CD4-positive, alpha-beta memory T cell (primary cell): Measurements from ENCODE around the gene BCL2L2. TPM values are rescaled to one million over a fixed set of nuclear protein-coding genes. Genes with fewer than 3 reads are reported as not detected.
"Not testable (repeated sequence)": the region's sequence is repeated elsewhere in the genome, so short reads cannot be mapped to it uniquely, and the experiment has no call there.

Source experiments
- CTCF ChIA-PET: fragments of 350-600 bp; sonication (Branson Sonifier 250); formaldehyde crosslinking; loops from one replicate; lab custom pipeline; 2021; ENCODE audit warnings: inconsistent platforms; ENCODE audit not compliant: partially characterized antibody; lab: Charles Lee
- POLR2A ChIA-PET: fragments of 350-600 bp; sonication (Branson Sonifier 250); formaldehyde crosslinking; loops from one replicate; lab custom pipeline; 2021; ENCODE audit not compliant: partially characterized antibody; lab: Charles Lee
- DNase-seq, 5 donors: peaks; one replicate each; pipeline versions ENCODE4 v3.0.0 to v3.0.0-alpha.2; 2020 to 2022; ENCODE audit warnings: mixed read lengths in 1 of 5
- H3K27ac ChIP-seq: one replicate; pipeline ENCODE4 v1.7.0; 2013; ENCODE audit warnings: low read depth, low read length
- H3K27me3 ChIP-seq: 2 replicates; pipeline ENCODE4 v1.7.0; 2013; ENCODE audit warnings: mild to moderate bottlenecking, low read length, moderate library complexity; ENCODE audit not compliant: insufficient read depth
- H3K36me3 ChIP-seq: 2 replicates; pipeline ENCODE4 v1.7.0; 2013; ENCODE audit warnings: mild to moderate bottlenecking, low read length, moderate library complexity; ENCODE audit not compliant: insufficient read depth
- H3K4me1 ChIP-seq: 2 replicates; pipeline ENCODE4 v1.7.0; 2013; ENCODE audit warnings: mild to moderate bottlenecking, low read length, moderate library complexity; ENCODE audit not compliant: insufficient read depth
- H3K4me3 ChIP-seq, 2 donors: one replicate each; pipeline ENCODE4 v1.7.0; 2013; ENCODE audit warnings: low read length in 2 of 2, mild to moderate bottlenecking in 1 of 2
- H3K9me3 ChIP-seq, 2 donors: one replicate each; pipeline ENCODE4 v1.7.0; 2013; ENCODE audit warnings: low read length in 2 of 2, control low read depth in 1 of 2; ENCODE audit not compliant: control insufficient read depth in 1 of 2
- H3K27ac Mint-ChIP-seq, 7 donors: one replicate each; pipeline ENCODE4 v1.8.0; 2020 to 2021; ENCODE audit warnings: mixed read lengths in 7 of 7, mild to moderate bottlenecking in 6 of 7, inconsistent platforms in 3 of 7, moderate library complexity in 3 of 7
- H3K27me3 Mint-ChIP-seq, 2 donors: one replicate each; pipeline ENCODE4 v1.8.0; 2020 to 2021; ENCODE audit warnings: mixed read lengths in 2 of 2
- H3K36me3 Mint-ChIP-seq, 2 donors: one replicate each; pipeline ENCODE4 v1.8.0; 2020 to 2021; ENCODE audit warnings: mixed read lengths in 2 of 2, inconsistent platforms in 1 of 2, mild to moderate bottlenecking in 1 of 2
- H3K4me1 Mint-ChIP-seq, 4 donors: one replicate each; pipeline ENCODE4 v1.8.0; 2020 to 2021; ENCODE audit warnings: mixed read lengths in 4 of 4, mild to moderate bottlenecking in 1 of 4
- H3K4me3 Mint-ChIP-seq, 8 donors: one replicate each; pipeline ENCODE4 v1.8.0; 2020 to 2021; ENCODE audit warnings: mixed read lengths in 8 of 8, mild to moderate bottlenecking in 7 of 8, moderate library complexity in 6 of 8, inconsistent platforms in 3 of 8
- H3K9me3 Mint-ChIP-seq, 8 donors: one replicate each; pipeline ENCODE4 v1.8.0; 2020 to 2021; ENCODE audit warnings: mixed read lengths in 8 of 8, mild to moderate bottlenecking in 5 of 8, inconsistent platforms in 3 of 8, moderate library complexity in 1 of 8
- intact Hi-C: fragments of 100-400 bp; cut with micrococcal nuclease; formaldehyde crosslinking; loops from one replicate; pipeline ENCODE4 v1.15.1; 2023
- polyA plus RNA-seq, 2 donors: library from polyadenylated mRNA; unstranded; fragments of 300-500 nt; fragmentation: Illumina TruSeq; gene quantifications; one replicate each; pipeline ENCODE4 v1.2.3, GENCODE V29; 2021
- total RNA-seq, 2 experiments: library from RNA; stranded (reverse); gene quantifications; one replicate each; pipeline ENCODE4 v1.2.3, GENCODE V29; 2021

Gene BCL2L2
- 1 to 10 TPM; 2.0 to 3.6 TPM for total RNA-seq
- not detected for polyA plus RNA-seq

GRCh38 chr14:23306412-23307145 is at the start of gene BCL2L2:
BCL2L2 (plus strand) TSS chr14:23306833; CDS start chr14:23307768, 935 bp downstream.
- Histone ChIP-seq H3K27ac (no peak within 1 kb of the TSS), H3K4me1 (no peaks in the 10 kb centered on the region), H3K4me3 (no peak within 1 kb of the TSS), H3K27me3 (no peaks in the 10 kb centered on the region), H3K36me3 (no peaks in the 10 kb centered on the region), H3K9me3 (no peaks in the 10 kb centered on the region)
- Mint-ChIP-seq H3K27ac (peak within 1 kb of the TSS in 1 of 7 donors; percentile 54), H3K36me3 (peaks cover 0 to 4% of the 10 kb centered on the region in 2 donors), H3K4me1 (peaks cover 4 to 10% (median 6%) of the 10 kb centered on the region in 4 donors), H3K4me3 (no peak within 1 kb of the TSS), H3K9me3 (peaks cover 0 to 2% (median 0%) of the 10 kb centered on the region in 8 donors), H3K27me3 (peaks cover 17 to 33% of the 10 kb centered on the region in 2 donors)
- intact Hi-C loops, result no loop called here
- ChIA-PET CTCF (interaction anchor here (1.8 to 7.3 kb wide), 2 partner anchors 10 to 14 kb away, joined by 8 to 93 read pairs; partner anchors contain the start of gene PABPN1), POLR2A (interaction anchor here (0.9 to 9.6 kb wide), 3 partner anchors 14 to 212 kb away, joined by 3 to 373 read pairs (median 3); partner anchors contain the start of genes ACIN1, C14orf119 and PABPN1)
- no peak for DNase-seq

DNA sequence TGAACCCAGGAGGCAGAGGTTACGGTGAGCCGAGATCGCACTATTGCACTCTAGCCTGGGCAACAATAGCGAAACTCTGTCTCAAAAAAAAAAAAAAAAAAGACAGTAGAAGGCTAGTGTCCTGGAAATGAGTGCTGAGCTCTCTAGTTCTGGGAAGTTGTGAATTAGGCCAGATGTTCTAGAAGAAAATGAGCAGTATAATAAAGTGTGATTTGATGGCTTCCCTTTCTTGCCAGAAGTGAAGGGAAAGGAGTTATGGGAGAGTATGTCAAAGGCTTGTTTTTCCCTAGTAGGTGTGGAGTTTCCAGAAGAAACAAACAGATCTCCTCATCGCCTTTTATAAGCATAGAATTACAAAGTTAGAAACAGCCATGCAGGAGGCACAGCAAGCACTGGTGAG is 48.4 kb upstream of the BCL2L2 start:
- POLR2A ChIA-PET, result interaction anchor here (0.6 kb wide), 1 partner anchor 83 kb away, joined by 3 read pairs; no protein-coding TSS in a partner anchor
- Mint-ChIP-seq H3K27ac (peak overlapping the region in 1 of 7 donors; percentile 2), H3K27me3 (peaks cover 26 to 38% of the 10 kb centered on the region in 2 donors), H3K4me3 (no peak overlapping the region), H3K36me3 (no peaks in the 10 kb centered on the region), H3K4me1 (no peaks in the 10 kb centered on the region), H3K9me3 (no peaks in the 10 kb centered on the region)
- Histone ChIP-seq H3K4me3 (no peak overlapping the region), H3K27ac (no peak overlapping the region), H3K9me3 (no peaks in the 10 kb centered on the region), H3K27me3 (no peaks in the 10 kb centered on the region), H3K36me3 (no peaks in the 10 kb centered on the region), H3K4me1 (no peaks in the 10 kb centered on the region)
- CTCF ChIA-PET, result interaction anchor here (1.3 to 3.5 kb wide), 2 partner anchors 14 to 122 kb away, joined by 5 to 13 read pairs; no protein-coding TSS in a partner anchor
- DNase-seq, result no peak
- intact Hi-C loops, result no loop called here

- no peak overlapping the region for H3K4me3 Mint-ChIP-seq
- no peak overlapping the region for H3K27ac Mint-ChIP-seq
- intact Hi-C loops, result no loop called here
- Histone ChIP-seq H3K36me3 (no peaks in the 10 kb centered on the region), H3K4me1 (no peaks in the 10 kb centered on the region), H3K4me3 (no peak overlapping the region), H3K27me3 (no peaks in the 10 kb centered on the region), H3K27ac (no peak overlapping the region), H3K9me3 (no peaks in the 10 kb centered on the region)
- no peaks in the 10 kb centered on the region for H3K36me3 Mint-ChIP-seq
- H3K9me3 Mint-ChIP-seq, result no peaks in the 10 kb centered on the region
- ChIA-PET POLR2A (no interaction called here), CTCF (interaction anchor here (1.5 to 3.5 kb wide), 2 partner anchors 120 to 123 kb away, joined by 4 to 13 read pairs; no protein-coding TSS in a partner anchor)
- H3K4me1 Mint-ChIP-seq, result no peaks in the 10 kb centered on the region
- DNase-seq, result no peak
- H3K27me3 Mint-ChIP-seq, result peaks cover 26 to 40% of the 10 kb centered on the region in 2 donors
Observed at GRCh38 chr14:23259426-23259825, 47.2 kb upstream of the BCL2L2 start.

GRCh38 chr14:23260849-23261248 is 45.8 kb upstream of the BCL2L2 start:
- H3K4me1 Mint-ChIP-seq, H3K27me3 ChIP-seq, DNase-seq, H3K4me3 ChIP-seq, H3K9me3 Mint-ChIP-seq, POLR2A ChIA-PET, H3K27ac ChIP-seq, H3K36me3 ChIP-seq, H3K27ac Mint-ChIP-seq, H3K4me1 ChIP-seq, intact Hi-C loops, H3K9me3 ChIP-seq, H3K36me3 Mint-ChIP-seq, H3K4me3 Mint-ChIP-seq: not testable (repeated sequence)
- peaks cover 27 to 43% of the 10 kb centered on the region in 2 donors for H3K27me3 Mint-ChIP-seq
- CTCF ChIA-PET, result interaction anchor here (1.5 to 3.5 kb wide), 2 partner anchors 119 to 122 kb away, joined by 4 to 13 read pairs; no protein-coding TSS in a partner anchor

DNA sequence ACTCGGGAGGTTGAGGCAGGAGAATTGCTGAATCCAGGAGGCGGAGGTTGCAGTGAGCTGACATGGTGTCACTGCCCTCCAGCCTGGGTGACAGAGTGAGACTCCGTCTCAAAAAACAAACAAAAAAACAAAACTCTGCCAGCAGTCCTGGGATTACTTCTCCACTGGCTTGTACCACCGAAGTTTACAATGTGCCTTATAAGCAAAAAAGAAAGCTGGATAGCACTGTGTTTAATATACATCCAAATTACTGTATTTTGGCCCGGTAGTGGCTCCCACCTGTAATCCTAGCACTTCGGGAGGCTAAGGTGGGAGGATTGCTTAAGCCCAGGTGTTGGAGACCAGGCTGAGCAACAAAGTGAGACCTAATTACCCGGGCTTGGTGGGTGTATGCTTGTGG is 37.4 kb upstream of the BCL2L2 start:
- DNase-seq, result no peak
- intact Hi-C loops, result no loop called here
- Mint-ChIP-seq H3K4me1 (no peaks in the 10 kb centered on the region), H3K27ac (no peak overlapping the region), H3K27me3 (peaks cover 1 to 7% of the 10 kb centered on the region in 2 donors), H3K36me3 (no peaks in the 10 kb centered on the region), H3K9me3 (no peaks in the 10 kb centered on the region), H3K4me3 (no peak overlapping the region)
- Histone ChIP-seq H3K4me3 (no peak overlapping the region), H3K4me1 (no peaks in the 10 kb centered on the region), H3K36me3 (no peaks in the 10 kb centered on the region), H3K27me3 (no peaks in the 10 kb centered on the region), H3K9me3 (no peaks in the 10 kb centered on the region), H3K27ac (no peak overlapping the region)
- CTCF ChIA-PET, result interaction anchor here (0.8 to 1.7 kb wide), 3 partner anchors 23 to 111 kb away, joined by 3 to 7 read pairs (median 3); no protein-coding TSS in a partner anchor
- POLR2A ChIA-PET, result interaction anchor here (1.1 to 1.2 kb wide), 2 partner anchors 8 to 20 kb away, joined by 3 read pairs; no protein-coding TSS in a partner anchor

GRCh38 chr14:23275412-23275811 is 31.2 kb upstream of the BCL2L2 start:
- CTCF ChIA-PET, result interaction anchor here (0.6 to 1.0 kb wide), 2 partner anchors 103 to 192 kb away, joined by 3 read pairs; no protein-coding TSS in a partner anchor

DNA sequence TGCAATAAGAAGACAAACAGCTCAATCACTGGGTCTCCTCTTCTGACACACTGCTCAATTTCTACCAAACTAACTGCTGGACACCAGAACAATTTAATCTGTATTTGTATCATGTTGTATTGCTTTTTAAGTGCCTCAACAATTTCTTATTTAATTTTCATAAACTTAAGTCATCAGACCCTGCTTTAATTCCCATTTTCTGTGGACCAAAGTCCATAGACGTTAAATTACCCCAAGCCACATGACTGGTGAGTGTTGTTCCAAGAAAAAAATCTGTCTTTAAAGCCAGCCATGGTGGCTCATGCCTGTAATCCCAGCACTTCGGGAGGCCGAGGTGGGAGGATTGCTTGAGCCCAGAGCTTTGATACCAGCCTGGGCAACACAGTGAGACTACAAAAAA is 29.4 kb upstream of the BCL2L2 start:
- CTCF ChIA-PET, result interaction anchor here (0.5 to 1.6 kb wide), 5 partner anchors 9 to 50 kb away, joined by 3 to 5 read pairs (median 4); partner anchors contain the start of gene HOMEZ
- H3K4me3 Mint-ChIP-seq, result no peak overlapping the region
- H3K36me3 Mint-ChIP-seq, result peaks cover 8 to 10% of the 10 kb centered on the region in 2 donors
- no peaks in the 10 kb centered on the region for H3K9me3 ChIP-seq
- H3K27me3 Mint-ChIP-seq, result no peaks in the 10 kb centered on the region
- no peak overlapping the region for H3K27ac Mint-ChIP-seq
- no peaks in the 10 kb centered on the region for H3K9me3 Mint-ChIP-seq
- H3K27ac ChIP-seq, result no peak overlapping the region
- intact Hi-C loops, result no loop called here
- H3K36me3 ChIP-seq, result peaks cover 8% of the 10 kb centered on the region
- H3K4me3 ChIP-seq, result no peak overlapping the region
- H3K4me1 Mint-ChIP-seq, result peaks cover 3 to 6% (median 5%) of the 10 kb centered on the region in 4 donors
- no peak for DNase-seq
- POLR2A ChIA-PET, result interaction anchor here (0.8 to 1.1 kb wide), 2 partner anchors 8 to 9 kb away, joined by 3 read pairs; partner anchors contain the start of gene HOMEZ
- no peaks in the 10 kb centered on the region for H3K4me1 ChIP-seq
- H3K27me3 ChIP-seq, result no peaks in the 10 kb centered on the region

More at GRCh38 chr14:23275412-23275811, 31.2 kb upstream of the BCL2L2 start:
- peak overlapping the region in 3 of 7 donors; percentile 1 to 27 (median 13) for H3K27ac Mint-ChIP-seq
- Histone ChIP-seq H3K27me3 (no peaks in the 10 kb centered on the region), H3K4me3 (no peak overlapping the region), H3K9me3 (no peaks in the 10 kb centered on the region), H3K27ac (no peak overlapping the region), H3K4me1 (no peaks in the 10 kb centered on the region), H3K36me3 (peaks cover 8% of the 10 kb centered on the region)
- no peaks in the 10 kb centered on the region for H3K9me3 Mint-ChIP-seq
- intact Hi-C loops, result no loop called here
- no peak for DNase-seq
- H3K27me3 Mint-ChIP-seq, result no peaks in the 10 kb centered on the region
- peaks cover 0 to 6% (median 2%) of the 10 kb centered on the region in 4 donors for H3K4me1 Mint-ChIP-seq
- POLR2A ChIA-PET, result interaction anchor here (2.5 kb wide), 1 partner anchor 10 kb away, joined by 9 read pairs; the partner anchor contains the start of gene HOMEZ
- peaks cover 8% of the 10 kb centered on the region in 2 donors for H3K36me3 Mint-ChIP-seq
- H3K4me3 Mint-ChIP-seq, result no peak overlapping the region
